Stimulated activated CD4-positive, alpha-beta T cell treated with anti-CD3 and anti-CD28 coated beads, Interleukin-12 subunit alpha, Interleukin-12 subunit beta, amount 100 ng/mL, for 24 hours (primary cell): ENCODE measurements around the gene ZNF106.

Experiments
- DNase-seq, 2 experiments: peaks; one replicate each; pipeline ENCODE4 v3.0.0-alpha.2; 2020; ENCODE audit warnings: low read depth in 2 of 2

The ZNF106 gene

GRCh38 chr15:42474827-42475226, 16.1 kb downstream of the ZNF106 start:
- no peak for DNase-seq

- DNase-seq, result no peak
Measured at GRCh38 chr15:42471002-42471401, 19.9 kb downstream of the ZNF106 start.

- no peak for DNase-seq
Measured at GRCh38 chr15:42465520-42466259, 25.3 kb downstream of the ZNF106 start.

GRCh38 chr15:42461261-42461660, 29.7 kb downstream of the ZNF106 start:
- no peak for DNase-seq

GRCh38 chr15:42457445-42458442, 33.2 kb downstream of the ZNF106 start:
- no peak for DNase-seq

- no peak for DNase-seq
Measured at GRCh38 chr15:42456971-42457370, 34.0 kb downstream of the ZNF106 start.

GRCh38 chr15:42456531-42456930, 34.4 kb downstream of the ZNF106 start:
- no peak for DNase-seq

GRCh38 chr15:42453826-42454225, 37.1 kb downstream of the ZNF106 start:
- no peak for DNase-seq

- DNase-seq, result no peak
Measured at GRCh38 chr15:42450425-42450790, 40.5 kb downstream of the ZNF106 start.

- no peak for DNase-seq
Measured at GRCh38 chr15:42449770-42450424, 41.0 kb downstream of the ZNF106 start.

- DNase-seq, result no peak
Measured at GRCh38 chr15:42448281-42448680, 42.7 kb downstream of the ZNF106 start.

- no peak for DNase-seq
Measured at GRCh38 chr15:42447599-42447998, 43.3 kb downstream of the ZNF106 start.

GRCh38 chr15:42445551-42445950, 45.4 kb downstream of the ZNF106 start:
- DNase-seq, result no peak

GRCh38 chr15:42444415-42445063, 46.4 kb downstream of the ZNF106 start:
- DNase-seq, result no peak

GRCh38 chr15:42427429-42428223, 63.3 kb downstream of the ZNF106 start:
- DNase-seq, result no peak

- no peak for DNase-seq
Measured at GRCh38 chr15:42421376-42421775, 69.6 kb downstream of the ZNF106 start.

GRCh38 chr15:42419369-42419768, 71.6 kb downstream of the ZNF106 start:
- no peak for DNase-seq

- DNase-seq, result no peak
Measured at GRCh38 chr15:42413920-42414319, 77.0 kb downstream of the ZNF106 start.

GRCh38 chr15:42411884-42412283, 79.1 kb downstream of the ZNF106 start:
- no peak for DNase-seq

GRCh38 chr15:42409011-42409410, 81.9 kb downstream of the ZNF106 start:
- no peak for DNase-seq

GRCh38 chr15:42408178-42408577, 82.8 kb downstream of the ZNF106 start:
- DNase-seq, result no peak
